Endothelial cell of umbilical vein (primary cell): Measurements from ENCODE around the gene ALK. TPM values are rescaled to one million over a fixed set of nuclear protein-coding genes. Genes with fewer than 3 reads are reported as not detected.

Experiments
- BruUV-seq: library from RNA; stranded (reverse); fragments of 400-500 nt; replicated peaks from 2 replicates; lab custom pipeline; 2021; lab: Mats Ljungman, UMichigan
- CTCF ChIA-PET: fragments of 300-600, 350-600 bp; sonication (Branson Sonifier 250); formaldehyde crosslinking; loops from one replicate; lab custom pipeline; 2021; ENCODE audit warnings: antibody characterized with exemption, inconsistent platforms; lab: Charles Lee
- POLR2A ChIA-PET: fragments of 300-600, 350-600 bp; sonication (Branson Sonifier 250); formaldehyde crosslinking; loops from one replicate; lab custom pipeline; 2021; ENCODE audit warnings: antibody characterized with exemption, inconsistent platforms; lab: Charles Lee
- DNase-seq: peaks from one replicate; pipeline ENCODE4 v3.0.0-alpha.2; 2011; ENCODE audit warnings: low read depth, low spot score
- FAIRE-seq: peaks from 2 replicates; lab custom pipeline; 2011; peaks lifted over from hg19 to GRCh38; lab: Jason Lieb, UNC
- H2AFZ ChIP-seq: 2 replicates; pipeline ENCODE4 v1.6.0; 2012; ENCODE audit warnings: low read depth, low read length, control low read depth, inconsistent platforms
- H3K27ac ChIP-seq: 2 replicates; pipeline ENCODE4 v1.5.1; 2011; ENCODE audit warnings: low read depth, mild to moderate bottlenecking, control low read depth, low read length, moderate library complexity; ENCODE audit not compliant: insufficient read depth
- H3K27me3 ChIP-seq, 2 experiments: 2 replicates each; pipeline versions ENCODE4 v1.6.0 to v1.6.1; 2011; ENCODE audit warnings: low read length in 2 of 2, mixed read lengths in 1 of 2; ENCODE audit not compliant: control insufficient read depth in 2 of 2, insufficient read depth in 2 of 2
- H3K36me3 ChIP-seq, 2 experiments: 2 replicates in 1 of 2; 3 replicates in 1 of 2; pipeline ENCODE4 v1.5.1; 2011; ENCODE audit warnings: low read length in 2 of 2, mild to moderate bottlenecking in 1 of 2, moderate library complexity in 1 of 2; ENCODE audit not compliant: control insufficient read depth in 2 of 2, insufficient read depth in 2 of 2; ENCODE audit errors: extremely low read depth in 1 of 2
- H3K4me1 ChIP-seq: 3 replicates; pipeline ENCODE4 v1.5.1; 2011; ENCODE audit warnings: mild to moderate bottlenecking, low read length; ENCODE audit not compliant: control insufficient read depth, insufficient read depth; ENCODE audit errors: extremely low read depth
- H3K4me2 ChIP-seq: 2 replicates; pipeline ENCODE4 v1.6.1; 2011; ENCODE audit warnings: low read length, control low read depth, mixed read lengths; ENCODE audit not compliant: insufficient read depth
- H3K4me3 ChIP-seq, 3 experiments: fragments of 200-600 bp in 1 of 3; sonication (generic), shearing (Covaris generic) in 1 of 3; replicated peaks in 1 of 3; 2 replicates each; pipeline ENCODE4 v1.5.1; 2011 to 2016; ENCODE audit warnings: control low read depth in 3 of 3, low read length in 3 of 3, mild to moderate bottlenecking in 2 of 3, inconsistent platforms in 1 of 3, low read depth in 1 of 3, moderate library complexity in 1 of 3; ENCODE audit not compliant: insufficient read depth in 1 of 3
- H3K79me2 ChIP-seq: 2 replicates; pipeline ENCODE4 v1.6.0; 2012; ENCODE audit warnings: low read length, inconsistent platforms; ENCODE audit not compliant: control insufficient read depth, insufficient read depth
- H3K9ac ChIP-seq: replicated peaks from 2 replicates; pipeline ENCODE3; 2011; ENCODE audit warnings: low read length, control low read depth; ENCODE audit not compliant: insufficient read depth; ENCODE audit errors: extremely low read depth
- H3K9me1 ChIP-seq: replicated peaks from 3 replicates; pipeline ENCODE4 v1.6.0; 2011; ENCODE audit warnings: mild to moderate bottlenecking, low read length; ENCODE audit not compliant: control insufficient read depth, insufficient read depth; ENCODE audit errors: extremely low read depth
- H3K9me3 ChIP-seq: replicated peaks from 2 replicates; pipeline ENCODE4 v1.5.1; 2012; ENCODE audit warnings: low read length, inconsistent platforms; ENCODE audit not compliant: control insufficient read depth, insufficient read depth
- H4K20me1 ChIP-seq: replicated peaks from 2 replicates; pipeline ENCODE3; 2011; ENCODE audit warnings: mild to moderate bottlenecking, low read length; ENCODE audit not compliant: control insufficient read depth, insufficient read depth; ENCODE audit errors: extremely low read depth
- CTCF ChIP-seq, 2 donors: IDR thresholded peaks; 1 replicate in 1 of 2; 2 replicates in 1 of 2; pipeline ENCODE4 v1.5.1; 2011; ENCODE audit warnings: low read length in 2 of 2, mild to moderate bottlenecking in 2 of 2, moderate library complexity in 2 of 2, control low read depth in 1 of 2, inconsistent platforms in 1 of 2, low read depth in 1 of 2; ENCODE audit not compliant: insufficient read depth in 1 of 2; ENCODE audit errors: extremely low read depth in 1 of 2
- EZH2 ChIP-seq: IDR thresholded peaks from 2 replicates; pipeline ENCODE4 v1.6.1; 2012; ENCODE audit warnings: borderline replicate concordance, low read depth, mild to moderate bottlenecking, moderate library complexity, low read length, inconsistent platforms; ENCODE audit not compliant: severe bottlenecking
- FOS ChIP-seq: IDR thresholded peaks from 2 replicates; pipeline ENCODE4 v1.6.1; 2011; ENCODE audit warnings: mild to moderate bottlenecking, low read length, moderate library complexity, borderline replicate concordance; ENCODE audit not compliant: insufficient read depth
- GATA2 ChIP-seq: IDR thresholded peaks from 2 replicates; pipeline ENCODE4 v1.7.0; 2011; ENCODE audit warnings: low read depth, mild to moderate bottlenecking, moderate library complexity, mixed read lengths, low read length; ENCODE audit not compliant: insufficient read length, insufficient read depth
- JUN ChIP-seq: IDR thresholded peaks from 2 replicates; pipeline ENCODE4 v1.6.1; 2011; ENCODE audit warnings: borderline replicate concordance, low read depth; ENCODE audit not compliant: insufficient read length, insufficient read depth
- MAX ChIP-seq: IDR thresholded peaks from 2 replicates; pipeline ENCODE4 v1.6.1; 2011; ENCODE audit not compliant: insufficient read depth, insufficient read length
- MYC ChIP-seq: IDR thresholded peaks from one replicate; pipeline ENCODE4 v1.6.1; 2011; ENCODE audit warnings: mild to moderate bottlenecking, low read depth, low read length
- POLR2A ChIP-seq: IDR thresholded peaks from 2 replicates; pipeline ENCODE4 v1.6.1; 2012; ENCODE audit warnings: low read depth, mild to moderate bottlenecking, control low read depth, low read length
- POLR2AphosphoS5 ChIP-seq: IDR thresholded peaks from 2 replicates; pipeline ENCODE4 v1.6.1; 2012; ENCODE audit warnings: low read depth, mild to moderate bottlenecking, control low read depth, low read length, moderate library complexity; ENCODE audit not compliant: insufficient read depth
- dilution Hi-C: fragments of 300-500 bp; cut with MboI; formaldehyde crosslinking; loops from one replicate; pipeline ENCODE4 v1.15.0; 2019; ENCODE audit warnings: low sequenced_read_pairs; ENCODE audit not compliant: extremely low pct_ligation_motif_present
- intact Hi-C: fragments of 100-400 bp; cut with micrococcal nuclease; formaldehyde crosslinking; loops from one replicate; pipeline ENCODE4 v1.10.0; 2022
- polyA plus RNA-seq, 4 experiments: library from polyadenylated mRNA; depleted of rRNA in 3 of 4; stranded (reverse) in 3 of 4; unstranded in 1 of 4; fragments of >200 nt; gene quantifications; 2 replicates each; pipeline versions ENCODE4 v1.2.1 to v1.2.3, GENCODE V29; 2011 to 2012; ENCODE audit warnings: missing spikeins in 1 of 4
- total RNA-seq: library from RNA; stranded (reverse); gene quantifications from 2 replicates; pipeline ENCODE4 v1.2.3, GENCODE V29; 2021

Gene ALK
- total and polyA plus RNA-seq, 2 donors (not counting 3 experiments of a cell fraction or from before 2014, with no cell fraction given): not detected

DNA sequence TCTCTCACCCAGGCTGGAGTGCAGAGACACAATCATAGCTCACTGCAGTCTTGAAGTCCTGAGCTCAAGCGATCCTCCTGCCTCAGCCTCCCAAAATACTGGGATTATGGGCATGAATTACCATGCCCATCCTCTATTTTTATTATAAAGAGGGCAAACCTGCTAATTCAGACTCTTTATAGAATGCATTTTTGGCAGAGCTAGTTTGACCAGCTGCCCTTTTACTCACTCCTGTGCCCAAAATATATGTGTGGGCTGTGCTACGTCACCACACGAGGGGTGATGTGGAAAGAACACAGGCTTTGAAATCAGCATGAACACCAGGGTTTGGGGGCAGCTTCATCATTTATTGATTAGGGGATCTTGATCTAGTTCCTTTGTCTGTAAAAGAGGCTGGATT, 668.4 kb downstream of the ALK start:
- Histone ChIP-seq H3K27me3 (peaks cover 5 to 6% of the 10 kb centered on the region in 2 experiments), H3K79me2 (no peaks in the 10 kb centered on the region), H3K36me3 (no peaks in the 10 kb centered on the region), H4K20me1 (no peaks in the 10 kb centered on the region), H3K9me1 (no peaks in the 10 kb centered on the region), H3K27ac (no peak overlapping the region), H2AFZ (no peak overlapping the region), H3K4me1 (no peaks in the 10 kb centered on the region), H3K9me3 (no peaks in the 10 kb centered on the region), H3K4me3 (no peak overlapping the region), H3K4me2 (no peak overlapping the region), H3K9ac (no peak overlapping the region)
- no TSS peak for BruUV-seq
- FAIRE-seq (no peak), DNase-seq (no peak)
- dilution Hi-C loops (no loop called here), intact Hi-C loops (no loop called here)
- TF ChIP-seq GATA2 (no peak), JUN (no peak), FOS (no peak), MYC (no peak), MAX (no peak), EZH2 (no peak), POLR2AphosphoS5 (no peak), CTCF (IDR thresholded peaks at IDR 0.05; ENCODE audit: extremely low read depth in 1 of 2, insufficient read depth in 1 of 2, low read depth in 1 of 2, low read length in 2 of 2) (no peak), POLR2A (no peak)
- POLR2A ChIA-PET: no interaction called here
- CTCF ChIA-PET: no interaction called here
